Right cardiac atrium (tissue), 5 donors: Measurements from ENCODE around the gene RHBDL1. TPM values are rescaled to one million over a fixed set of nuclear protein-coding genes. Genes with fewer than 3 reads are reported as not detected.

Experiments
- ATAC-seq, 2 donors: fragments of 200-7000 bp; cut with Tn5 transposase; one replicate each; pipeline versions ENCODE4 v1.8.0 to v1.9.1; 2020; ENCODE audit warnings: moderate library complexity in 2 of 2, mild to moderate bottlenecking in 1 of 2
- DNase-seq, 3 donors: peaks; one replicate each; pipeline ENCODE4 v3.0.0-alpha.2; 2020
- H3K27ac ChIP-seq: one replicate; pipeline ENCODE4 v1.5.1; 2013; ENCODE audit warnings: mild to moderate bottlenecking, low read length, control low read depth, moderate library complexity
- H3K27me3 ChIP-seq: one replicate; pipeline ENCODE4 v1.6.1; 2013; ENCODE audit not compliant: control insufficient read depth, insufficient read depth
- H3K4me1 ChIP-seq: one replicate; pipeline ENCODE4 v1.6.1; 2013; ENCODE audit warnings: low read length; ENCODE audit not compliant: control insufficient read depth, insufficient read depth
- H3K4me3 ChIP-seq: one replicate; pipeline ENCODE4 v1.5.1; 2013; ENCODE audit warnings: low read length, control low read depth
- H3K9me3 ChIP-seq: one replicate; pipeline ENCODE4 v1.6.1; 2013; ENCODE audit warnings: low read length; ENCODE audit not compliant: control insufficient read depth
- WGBS: extraction: QIAGEN DNeasy Blood & Tissue Kit; methylation state at CpG from one replicate; pipeline ENCODE4 v1.1.7; 2013; 5-methylcytosine and 5-hydroxymethylcytosine counted together
- intact Hi-C, 4 donors: fragments of 100-400 bp; cut with DNase I; formaldehyde crosslinking; loops; one replicate each; pipeline versions ENCODE4 v1.11.0 to v1.14.0; 2022 to 2023
- polyA plus RNA-seq: library from polyadenylated mRNA; stranded (reverse); fragments of 200-250 nt; gene quantifications from one replicate; pipeline ENCODE4 v1.2.3, GENCODE V29; 2013
- total RNA-seq, 4 donors: library from RNA; stranded (reverse); fragmentation: NEBNext Ultra II Directional; extraction: Animal tissue kit (Norgen Biotek cat#: 25700); gene quantifications; one replicate each; pipeline ENCODE4 v1.2.1, GENCODE V29; 2021
- donor health status: healthy with polysubstance abuse.
- donor health status: DM: no; HTN: yes; CAD: no.
- donor health status: DM: no; HTN: no; CAD: no.
- donor health status: DM: no; HTN: yes; CAD: no; lungs with severe emphysema.
- donor health status: DM: yes; HTN: yes; CAD: no.

RHBDL1 gene
- total and polyA plus RNA-seq, 5 donors: 0.89 to 2.9 (median 1.9) TPM

DNA sequence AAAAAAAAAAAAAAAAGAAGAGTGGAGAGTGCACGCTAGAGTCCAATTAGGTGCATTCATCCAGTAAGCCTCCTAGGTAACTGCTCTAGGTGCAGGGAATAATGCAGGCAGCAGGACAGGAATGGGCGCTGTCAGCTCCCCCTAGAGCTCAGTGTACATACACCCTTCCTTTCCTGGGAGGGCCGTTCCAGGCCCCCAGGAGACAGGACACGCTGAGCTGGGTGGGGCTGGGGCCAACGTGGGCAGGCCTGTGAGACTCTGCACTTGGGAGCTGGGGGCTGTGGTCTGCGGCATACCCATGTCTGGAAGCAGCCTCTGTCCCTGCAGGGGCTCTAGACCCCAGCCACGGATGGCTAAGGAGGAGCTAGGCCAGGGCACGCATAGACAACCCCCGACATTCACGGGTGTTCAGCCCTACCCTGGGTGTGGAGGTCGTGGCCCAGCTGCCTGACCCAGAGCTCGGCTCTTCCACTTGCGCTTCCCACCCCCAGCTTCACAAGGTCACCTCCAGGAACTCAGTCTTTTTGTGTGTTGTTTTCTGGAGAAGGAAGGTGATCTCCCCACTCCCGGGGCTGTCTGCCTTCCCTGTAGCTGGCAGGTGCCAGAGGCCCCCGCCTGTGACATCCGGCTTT is 44.5 kb downstream of the RHBDL1 start:
- H3K9me3 ChIP-seq: no peaks in the 10 kb centered on the region
- WGBS: 11% methylated on average over 16 of the region's 16 CpGs
- DNase-seq: no peak
- intact Hi-C loops: loop anchor here in 2 of 4 donors (10.0 kb wide), 2 partner anchors 65 to 335 kb away; partner anchors contain the start of genes CHTF18 (in 1 of the 2) and RPUSD1 (in 1 of the 2)
- H3K27ac ChIP-seq: peak overlapping the region; percentile 68
- peak overlapping the region; percentile 57 for H3K4me3 ChIP-seq
- ATAC-seq: no peak
- no peaks in the 10 kb centered on the region for H3K27me3 ChIP-seq
- peaks cover 5% of the 10 kb centered on the region for H3K4me1 ChIP-seq

DNA sequence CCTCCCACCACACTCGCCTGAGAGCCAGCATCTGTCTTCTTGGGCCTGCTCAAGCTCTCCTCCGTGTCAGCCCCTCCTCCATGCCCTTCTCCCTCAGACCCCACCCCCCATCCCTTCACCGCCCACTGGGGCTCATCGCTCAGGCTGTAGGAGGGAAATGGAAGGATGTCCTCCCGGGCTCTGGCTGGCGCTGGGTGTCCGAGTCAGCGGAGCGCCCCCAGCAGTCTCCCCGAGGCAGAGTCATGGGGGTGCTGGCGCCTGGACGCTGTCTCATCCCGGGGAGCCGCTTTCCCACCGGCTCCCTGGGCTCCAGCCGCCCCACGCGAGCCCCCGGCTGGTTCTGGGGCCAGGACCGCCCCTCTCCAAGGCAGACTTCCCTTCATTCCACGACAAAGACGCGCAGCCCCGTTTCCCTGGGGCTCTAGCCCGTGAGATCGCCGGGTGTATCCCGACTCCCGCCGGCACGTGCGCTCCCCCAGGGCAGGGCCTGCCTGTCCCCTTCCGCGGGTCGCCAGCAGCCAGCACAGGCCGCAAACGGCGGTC is 45.0 kb downstream of the RHBDL1 start:
- peak; percentile 47 to 61 for ATAC-seq
- Histone ChIP-seq H3K27ac (peak overlapping the region; percentile 68), H3K4me1 (peaks cover 5% of the 10 kb centered on the region), H3K4me3 (peak overlapping the region; percentile 57), H3K9me3 (no peaks in the 10 kb centered on the region), H3K27me3 (no peaks in the 10 kb centered on the region)
- intact Hi-C loops: no loop called here
- under 1% methylated on average over 38 of the region's 38 CpGs for WGBS
- DNase-seq: peak in 1 of 3 donors; percentile 53

- WGBS: 5% methylated on average over 106 of the region's 106 CpGs
- intact Hi-C loops: no loop called here
- DNase-seq: peak; percentile 81 to 92 (median 92)
- Histone ChIP-seq H3K4me3 (peak within 1 kb of the TSS; percentile 57), H3K27ac (peak within 1 kb of the TSS; percentile 73), H3K4me1 (peaks cover 5% of the 10 kb centered on the region), H3K9me3 (no peaks in the 10 kb centered on the region), H3K27me3 (no peaks in the 10 kb centered on the region)
- ATAC-seq: peak; percentile 81 to 82
Measured at GRCh38 chr16:720990-721764, 45.7 kb downstream of the RHBDL1 start, which contains the start of gene ANTKMT. Gene ANTKMT (plus strand): TSS chr16:721146. CDS start chr16:721275, 129 bp downstream.

- intact Hi-C loops: no loop called here
- H3K27ac ChIP-seq: no peak overlapping the region
- peak in 1 of 3 donors; percentile 65 for DNase-seq
- ATAC-seq: no peak
- H3K9me3 ChIP-seq: no peaks in the 10 kb centered on the region
- WGBS: 85% methylated on average over 51 of the region's 51 CpGs
- peaks cover 5% of the 10 kb centered on the region for H3K4me1 ChIP-seq
- peak overlapping the region; percentile 57 for H3K4me3 ChIP-seq
- no peaks in the 10 kb centered on the region for H3K27me3 ChIP-seq
Measured at GRCh38 chr16:721765-722540, 46.5 kb downstream of the RHBDL1 start.

DNA sequence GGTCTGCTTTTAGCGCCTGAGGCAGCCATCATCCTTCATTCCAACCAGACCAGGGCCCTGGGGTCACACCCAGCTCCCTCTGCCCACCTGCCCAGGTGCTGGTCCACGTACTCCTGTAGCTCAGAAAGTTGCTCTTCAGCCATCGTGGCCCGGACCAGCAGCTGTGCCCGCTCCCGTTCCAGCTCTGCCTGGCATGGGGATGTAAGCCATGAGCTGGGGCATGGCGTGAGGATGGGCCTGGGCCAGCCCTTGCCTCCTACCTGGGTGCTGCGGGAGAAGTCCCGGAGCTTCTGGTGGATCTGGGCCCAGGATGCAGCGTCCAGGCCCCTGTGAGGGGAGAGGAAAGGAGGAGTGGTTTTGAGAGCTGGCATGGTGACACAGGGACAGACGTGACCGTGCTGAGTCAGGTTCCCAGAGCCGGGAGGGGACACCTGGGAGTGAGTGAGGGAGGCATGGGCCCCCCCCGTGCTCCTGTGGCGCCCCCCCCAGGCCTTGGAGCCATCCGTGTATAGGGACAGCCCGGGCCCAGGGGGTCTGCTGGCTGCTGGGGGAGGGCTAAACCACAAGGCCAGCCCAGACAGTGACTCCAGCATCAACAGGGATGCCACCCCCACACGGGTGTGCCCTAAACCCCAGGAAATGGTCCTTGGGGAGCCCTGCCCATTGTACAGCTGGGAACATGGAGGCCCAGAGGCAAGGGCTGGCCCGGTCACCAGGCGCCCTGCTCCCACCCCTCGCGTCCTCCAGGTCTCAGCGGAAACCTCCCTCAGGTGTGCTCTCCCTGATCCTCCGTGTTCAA is 47.6 kb downstream of the RHBDL1 start:
- intact Hi-C loops: no loop called here
- no peak overlapping the region for H3K4me3 ChIP-seq
- WGBS: 86% methylated on average over 24 of the region's 24 CpGs
- no peaks in the 10 kb centered on the region for H3K9me3 ChIP-seq
- peak in 1 of 3 donors; percentile 55 for DNase-seq
- no peak for ATAC-seq
- no peak overlapping the region for H3K27ac ChIP-seq
- H3K4me1 ChIP-seq: peaks cover 5% of the 10 kb centered on the region
- no peaks in the 10 kb centered on the region for H3K27me3 ChIP-seq

DNA sequence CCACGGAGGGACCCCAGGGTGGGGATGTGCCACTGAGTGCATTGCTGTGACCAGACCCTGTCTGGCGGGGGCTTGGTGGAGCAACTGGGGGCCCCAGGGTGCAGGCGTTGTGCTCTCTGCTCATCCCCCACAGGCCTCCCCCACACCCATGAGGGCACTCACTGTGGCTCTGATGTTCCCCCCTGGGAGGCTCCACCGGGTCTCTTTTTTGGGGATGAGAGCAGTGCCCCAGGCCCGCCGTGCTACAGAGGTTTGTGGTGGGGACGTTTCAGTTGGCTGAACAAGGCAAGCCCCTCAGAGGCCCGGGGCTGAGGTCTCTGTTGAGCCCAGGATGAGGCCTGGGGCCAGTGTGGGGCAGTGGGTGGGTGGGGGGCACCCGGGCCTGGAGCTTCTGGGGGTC is 48.2 kb downstream of the RHBDL1 start:
- intact Hi-C loops: no loop called here
- H3K27ac ChIP-seq: no peak overlapping the region
- H3K27me3 ChIP-seq: no peaks in the 10 kb centered on the region
- ATAC-seq (no peak), DNase-seq (peak in 1 of 3 donors; percentile 45)
- WGBS: 86% methylated on average over 9 of the region's 9 CpGs
- H3K4me1 ChIP-seq: peaks cover 5% of the 10 kb centered on the region
- H3K4me3 ChIP-seq: no peak overlapping the region
- H3K9me3 ChIP-seq: no peaks in the 10 kb centered on the region

- no peaks in the 10 kb centered on the region for H3K9me3 ChIP-seq
- no peaks in the 10 kb centered on the region for H3K27me3 ChIP-seq
- H3K4me1 ChIP-seq: peaks cover 5% of the 10 kb centered on the region
- no peak overlapping the region for H3K27ac ChIP-seq
- ATAC-seq (no peak), DNase-seq (peak in 1 of 3 donors; percentile 56)
- intact Hi-C loops: no loop called here
- H3K4me3 ChIP-seq: no peak overlapping the region
- 61% methylated on average over 29 of the region's 29 CpGs for WGBS
Measured at GRCh38 chr16:724188-725040, 48.9 kb downstream of the RHBDL1 start.

DNA sequence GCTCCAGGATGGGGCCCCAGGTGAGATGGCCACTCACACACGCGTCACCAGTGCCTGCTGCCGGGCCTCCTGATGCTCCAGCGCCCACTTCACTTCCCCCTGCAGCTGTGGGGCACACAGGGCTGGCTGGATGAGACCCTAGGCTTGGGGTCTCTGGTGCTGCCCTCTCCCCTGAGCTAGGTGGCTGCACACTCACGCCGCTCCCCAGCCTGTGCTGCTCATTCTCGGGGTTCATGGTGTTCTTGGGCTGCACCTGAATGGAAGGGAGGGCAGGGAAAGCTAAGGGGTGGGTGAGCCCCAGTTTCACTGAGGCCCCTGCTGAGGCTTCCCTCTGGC is 49.5 kb downstream of the RHBDL1 start:
- H3K4me1 ChIP-seq: peaks cover 3% of the 10 kb centered on the region
- no peaks in the 10 kb centered on the region for H3K27me3 ChIP-seq
- DNase-seq (peak in 1 of 3 donors; percentile 45), ATAC-seq (no peak)
- intact Hi-C loops: no loop called here
- no peak overlapping the region for H3K27ac ChIP-seq
- no peak overlapping the region for H3K4me3 ChIP-seq
- WGBS: 75% methylated on average over 7 of the region's 7 CpGs
- no peaks in the 10 kb centered on the region for H3K9me3 ChIP-seq

DNA sequence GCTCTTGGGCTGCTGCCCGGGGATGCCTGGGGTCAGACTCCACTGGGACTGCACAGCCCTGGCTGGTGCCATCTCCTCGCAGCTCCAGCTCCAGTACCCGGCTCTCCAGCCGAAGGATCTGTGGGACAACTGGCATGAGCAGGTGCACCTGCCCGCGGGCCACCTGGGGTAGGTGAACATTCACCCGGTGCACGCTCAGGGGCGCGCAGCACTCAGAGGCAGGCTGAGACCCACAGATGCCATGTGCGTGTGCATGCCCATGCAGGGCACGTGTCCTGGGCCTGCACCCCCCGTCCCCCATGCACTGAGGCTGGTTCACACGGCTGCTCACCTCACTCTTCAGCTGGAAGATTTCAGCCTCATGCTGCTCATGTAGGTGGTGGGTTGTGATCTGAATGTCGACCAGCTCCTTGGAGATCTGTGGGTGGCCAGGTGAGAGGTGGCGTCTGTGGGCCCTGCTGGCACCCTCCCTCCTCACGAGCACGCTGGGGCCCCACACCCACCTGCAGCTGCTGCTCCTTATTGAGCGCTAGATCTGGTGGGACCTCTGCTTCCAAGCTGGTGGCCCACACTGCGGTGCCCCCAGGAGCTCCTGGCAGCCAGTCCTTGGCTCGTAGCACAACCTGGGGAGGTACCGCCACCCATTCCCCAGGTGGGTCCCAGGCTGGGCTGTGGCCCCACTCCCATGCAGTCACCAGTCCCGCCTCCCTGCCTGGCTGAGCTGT is 50.2 kb downstream of the RHBDL1 start:
- H3K4me1 ChIP-seq: peaks cover 3% of the 10 kb centered on the region
- no peak for ATAC-seq
- no peaks in the 10 kb centered on the region for H3K27me3 ChIP-seq
- intact Hi-C loops: no loop called here
- peak in 1 of 3 donors; percentile 50 for DNase-seq
- H3K4me3 ChIP-seq: no peak overlapping the region
- H3K27ac ChIP-seq: no peak overlapping the region
- WGBS: 76% methylated on average over 23 of the region's 23 CpGs
- no peaks in the 10 kb centered on the region for H3K9me3 ChIP-seq
